GM19372 (cell line): ENCODE data around the gene NFX1.
"Not testable (repeated sequence)": the region's sequence is repeated elsewhere in the genome, so short reads cannot be mapped to it uniquely, and the experiment has no call there.

ENCODE experiments used
- ATAC-seq: cut with Tn5 transposase; IDR thresholded peaks from one replicate; pipeline ENCODE4 v1.9.1; 2021; ENCODE audit warnings: mild to moderate bottlenecking, low read depth, moderate library complexity; ENCODE audit not compliant: unreplicated experiment

NFX1 gene

DNA sequence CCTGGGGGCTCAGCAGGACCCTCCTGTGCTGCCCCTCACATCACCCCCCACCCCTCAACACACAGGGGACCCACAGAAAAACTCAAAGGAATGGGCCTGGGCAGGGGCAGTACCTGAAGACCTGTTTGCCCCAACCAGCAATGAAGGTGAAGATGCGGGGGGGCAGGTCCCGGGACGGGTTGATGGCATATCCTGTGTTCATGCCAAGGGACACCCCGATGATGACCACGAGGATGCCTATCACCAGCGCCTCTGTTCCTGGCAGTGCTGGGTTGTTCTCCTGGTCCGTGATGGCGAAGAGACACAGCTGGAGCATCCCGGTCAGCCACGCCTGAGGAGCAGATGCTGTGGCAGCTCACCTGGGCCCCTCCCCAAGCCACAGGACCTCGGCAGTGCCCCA, 95.2 kb downstream of the NFX1 start:
- ATAC-seq: not testable (repeated sequence)

DNA sequence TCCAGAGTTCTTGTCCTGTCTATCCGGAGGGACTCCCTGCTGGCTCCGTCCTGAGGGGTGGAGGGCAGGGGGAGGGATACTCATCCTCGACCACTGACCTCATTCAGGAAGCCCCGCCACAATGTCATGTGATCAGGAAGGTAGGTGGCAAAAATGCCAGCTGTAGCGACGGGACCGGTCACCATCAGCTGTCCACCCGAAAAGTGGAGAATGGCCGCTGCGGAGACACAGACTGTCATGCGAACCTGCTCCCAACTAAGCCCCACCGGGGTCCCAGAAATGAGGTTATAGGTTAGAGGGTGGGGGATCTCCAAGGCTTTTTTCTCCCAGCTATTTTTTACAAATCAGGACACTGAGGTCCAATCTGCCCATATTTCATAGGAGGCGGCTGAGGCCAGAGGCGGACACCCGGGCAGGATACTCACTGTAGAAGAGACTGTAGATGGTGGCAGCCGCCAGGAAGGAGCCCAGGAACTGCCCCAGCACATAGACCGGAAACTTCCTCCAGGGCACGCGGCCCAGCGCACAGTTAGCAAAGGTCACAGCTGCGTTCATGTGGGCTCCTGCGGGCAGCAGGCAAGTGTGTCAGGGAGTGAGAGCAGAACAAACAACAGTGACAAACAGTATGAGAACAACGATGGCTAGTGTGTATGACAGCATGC, 95.8 kb downstream of the NFX1 start:
- ATAC-seq: not testable (repeated sequence)

DNA sequence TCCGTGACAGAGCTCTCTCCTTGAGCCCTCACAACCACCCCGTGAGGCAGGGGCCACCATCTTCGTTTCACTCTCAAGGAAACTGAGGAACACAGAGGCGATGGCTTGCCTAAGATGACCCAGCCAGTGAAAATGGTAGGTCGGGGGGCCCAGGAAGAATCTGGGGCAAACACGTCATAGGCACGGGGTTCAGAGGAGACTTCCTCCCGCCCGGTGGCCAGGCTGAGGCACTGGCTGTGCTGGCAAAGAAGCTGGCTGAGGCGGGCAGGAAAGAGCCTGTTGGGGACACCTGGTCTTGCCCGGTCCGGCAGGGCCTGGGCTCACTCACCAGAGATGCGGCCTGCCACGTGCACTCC, 96.3 kb downstream of the NFX1 start:
- ATAC-seq: not testable (repeated sequence)

DNA sequence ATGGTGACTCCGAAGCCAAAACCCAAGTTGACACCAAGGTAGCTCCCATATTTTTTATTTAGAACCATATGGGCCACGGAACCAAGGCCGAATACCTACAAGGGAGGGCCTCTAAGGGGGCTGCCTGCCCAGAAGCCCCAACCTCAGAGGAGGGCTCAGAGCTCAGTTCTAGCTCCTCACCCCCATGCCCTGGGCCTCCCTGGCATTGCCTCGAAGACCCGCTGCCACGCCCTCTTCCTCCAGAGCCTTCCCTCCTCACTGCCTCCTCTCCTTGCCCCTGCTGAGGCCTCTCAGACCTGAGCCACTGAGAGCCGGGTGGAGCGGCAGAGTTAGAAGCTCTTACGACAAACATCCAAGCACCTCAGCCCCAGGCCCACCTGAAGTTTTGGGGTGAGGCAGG, 96.7 kb downstream of the NFX1 start:
- ATAC-seq: not testable (repeated sequence)

DNA sequence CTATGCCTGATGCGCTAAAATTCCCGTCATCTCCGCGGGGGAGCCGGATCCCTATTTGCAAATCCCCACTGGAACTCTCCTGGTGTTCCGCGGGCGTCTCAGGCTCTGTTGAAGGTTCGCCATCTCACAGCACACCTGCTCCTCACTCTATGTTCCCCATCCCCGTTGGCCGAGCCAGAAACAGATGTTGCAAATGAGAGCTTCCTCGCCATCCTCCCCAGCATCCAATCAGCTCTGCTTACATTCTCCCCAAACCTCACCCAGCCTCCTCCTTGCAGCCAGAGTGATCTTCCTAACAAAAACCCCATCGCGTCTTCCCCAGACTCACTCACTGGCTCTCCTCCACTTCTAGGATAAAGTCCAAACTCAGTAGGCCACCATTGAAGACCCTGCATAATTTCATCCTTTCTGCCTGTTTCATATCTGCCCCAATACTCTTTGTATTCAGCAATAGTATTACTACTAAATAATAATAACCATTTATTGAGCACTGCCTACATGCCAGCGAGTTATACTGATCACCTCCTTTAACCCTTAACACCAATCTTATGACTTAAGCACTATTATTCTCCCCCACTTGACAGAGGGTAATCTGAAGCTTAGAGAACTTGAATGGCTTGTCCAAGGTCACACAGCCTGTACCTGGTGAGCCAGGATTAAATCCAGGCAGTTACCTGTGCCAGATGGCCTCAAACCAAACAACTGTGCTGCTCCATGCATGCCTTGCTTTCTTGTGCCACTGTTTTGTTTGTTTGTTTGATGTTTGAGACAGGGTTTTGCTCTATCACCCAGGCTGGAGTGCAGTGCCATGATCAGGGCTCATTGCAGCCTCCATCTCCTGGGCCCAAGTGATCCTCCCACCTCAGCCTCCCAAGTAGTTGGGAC, 98.0 kb downstream of the NFX1 start:
- ATAC-seq: no peak

DNA sequence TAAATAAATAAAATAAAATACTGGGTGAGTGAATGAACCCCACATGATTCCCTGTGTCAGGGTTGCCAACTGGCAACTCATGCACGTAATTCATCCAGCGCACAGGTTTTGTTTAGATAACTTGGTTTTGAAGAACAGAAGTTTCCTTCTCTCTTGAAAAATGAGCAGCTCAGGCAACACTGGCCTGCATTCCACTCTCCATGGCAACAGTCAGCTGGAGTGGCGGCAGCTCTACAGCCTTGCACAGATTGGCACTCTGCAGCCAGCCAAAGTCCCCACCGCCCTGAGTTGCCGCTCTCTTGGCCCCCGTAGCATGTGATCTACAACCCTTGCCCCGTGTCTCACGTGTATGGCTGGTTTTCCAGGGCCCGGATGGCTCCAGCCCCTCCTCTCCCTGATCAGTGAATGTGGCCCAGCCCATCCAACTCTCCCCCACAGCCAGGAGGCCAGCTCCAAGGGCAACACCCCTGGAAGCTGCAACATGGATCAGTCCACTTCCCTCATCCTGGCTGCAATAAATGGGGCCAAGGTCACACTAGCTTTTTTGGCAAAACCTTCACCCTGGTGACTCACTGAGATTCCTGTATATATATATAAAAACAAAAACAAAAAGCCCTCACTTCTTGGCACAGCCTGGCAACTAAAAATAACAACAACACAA, 100.9 kb downstream of the NFX1 start:
- not testable (repeated sequence) for ATAC-seq

DNA sequence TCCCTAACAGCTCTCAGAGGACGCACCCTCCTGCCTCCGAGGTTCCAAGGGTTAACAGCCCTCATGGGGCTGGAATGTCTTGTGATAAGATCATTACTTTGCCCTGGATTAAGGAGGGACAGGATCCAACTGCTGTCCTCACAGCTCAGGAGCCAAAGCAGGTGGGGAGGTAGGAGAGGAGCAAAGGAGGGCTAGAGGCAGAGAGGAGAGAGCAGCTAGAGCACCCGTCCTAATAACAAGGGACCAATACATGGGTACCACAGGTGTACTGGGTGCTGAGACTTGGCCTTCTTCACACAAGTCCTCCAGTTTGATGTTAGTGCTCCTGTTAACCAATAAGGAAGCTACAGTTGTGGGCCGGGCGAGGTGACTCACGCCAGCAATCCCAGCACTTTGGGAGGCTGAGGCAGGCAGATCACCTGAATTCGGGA, 102.3 kb downstream of the NFX1 start:
- not testable (repeated sequence) for ATAC-seq

DNA sequence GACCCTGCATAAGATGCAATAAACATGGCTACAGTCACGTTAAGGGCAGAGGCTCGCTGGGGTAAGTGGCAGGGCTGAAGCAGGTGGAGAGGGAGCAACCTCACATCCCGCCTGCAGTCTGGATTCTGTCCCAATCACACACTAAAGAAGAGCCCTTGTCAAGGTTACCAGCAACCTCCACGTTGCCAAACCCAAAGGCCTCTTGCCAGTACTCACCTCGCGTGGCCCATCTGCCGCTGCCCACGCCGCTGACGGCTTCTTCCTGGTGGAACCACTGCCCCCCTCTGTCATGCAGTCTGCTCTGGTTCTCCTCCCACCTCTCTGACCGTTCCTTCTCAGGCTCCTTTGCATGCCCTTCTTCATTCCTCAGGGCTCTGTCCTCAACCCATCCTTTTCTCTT, 103.3 kb downstream of the NFX1 start:
- ATAC-seq: no peak

DNA sequence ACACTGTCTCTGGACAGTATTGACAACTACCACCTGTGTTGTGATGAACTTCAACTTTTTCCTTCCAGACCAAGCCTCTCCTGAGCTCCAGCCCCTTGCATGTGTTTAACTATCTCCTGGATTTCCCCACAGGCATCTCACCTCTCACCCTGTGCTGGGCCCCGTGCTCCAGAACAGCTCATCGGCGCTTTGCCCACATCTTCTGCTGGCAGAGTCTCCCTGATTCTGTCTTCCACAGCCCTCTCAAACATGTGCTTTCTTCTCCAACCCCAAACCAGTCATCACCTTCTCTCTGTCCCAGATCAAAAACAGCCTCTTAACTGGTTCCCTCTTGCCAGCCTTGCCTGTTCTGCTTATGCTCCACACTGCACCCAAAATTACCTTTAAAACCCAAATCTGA, 103.7 kb downstream of the NFX1 start:
- ATAC-seq: not testable (repeated sequence)

DNA sequence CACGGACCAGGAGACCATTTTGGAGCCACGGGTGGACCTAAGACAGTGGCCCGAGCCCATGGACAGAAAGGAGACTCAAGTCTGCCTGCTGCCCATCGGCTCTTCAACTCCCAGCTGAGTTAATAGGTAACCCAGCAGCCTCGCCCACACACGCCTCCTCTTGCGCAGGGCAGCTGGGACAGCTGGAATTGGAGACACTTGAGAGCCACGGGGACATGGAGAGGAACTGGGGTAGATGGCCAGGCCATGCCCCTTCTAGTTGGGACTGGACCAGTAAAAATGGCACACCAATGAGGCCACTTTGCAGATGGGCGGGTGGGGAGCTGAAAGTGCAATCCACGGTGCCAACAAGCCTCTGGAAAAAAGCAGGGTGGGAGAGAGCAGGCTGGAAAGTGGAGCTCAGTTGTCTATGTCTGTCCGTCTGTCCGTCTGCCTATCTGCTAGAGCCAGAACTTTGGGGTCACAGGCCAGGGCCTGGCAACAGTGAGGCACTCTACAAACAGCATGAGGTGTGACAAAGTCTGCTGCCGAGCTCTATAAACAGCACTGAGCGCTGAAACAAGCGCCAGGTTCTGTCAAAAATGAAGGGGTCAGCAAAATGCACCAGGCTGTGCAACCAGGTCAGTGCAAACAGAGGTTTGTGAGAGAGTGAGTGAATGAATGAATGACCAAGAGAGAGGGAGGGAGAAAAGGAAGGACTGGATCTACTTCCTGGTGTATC, 105.0 kb downstream of the NFX1 start:
- not testable (repeated sequence) for ATAC-seq

DNA sequence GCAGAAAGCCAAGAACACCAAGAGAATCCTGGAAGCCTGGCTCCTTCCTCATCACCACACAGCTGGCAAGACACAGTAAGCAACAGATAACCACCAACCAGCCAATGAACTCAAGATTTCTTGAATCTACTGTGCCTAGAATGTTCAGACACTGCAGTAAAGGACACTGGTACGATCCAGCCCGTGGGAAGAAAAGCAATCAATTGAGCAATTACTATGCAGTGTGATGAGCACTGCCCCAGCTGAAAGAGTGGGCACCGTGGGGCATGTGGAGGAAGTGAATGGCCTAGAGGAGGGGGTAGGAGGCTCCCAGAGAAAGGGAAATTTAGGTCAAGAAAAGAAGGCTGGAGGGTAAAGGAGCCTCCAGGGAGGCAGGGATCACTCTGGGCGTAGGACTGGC, 107.5 kb downstream of the NFX1 start:
- ATAC-seq: not testable (repeated sequence)

DNA sequence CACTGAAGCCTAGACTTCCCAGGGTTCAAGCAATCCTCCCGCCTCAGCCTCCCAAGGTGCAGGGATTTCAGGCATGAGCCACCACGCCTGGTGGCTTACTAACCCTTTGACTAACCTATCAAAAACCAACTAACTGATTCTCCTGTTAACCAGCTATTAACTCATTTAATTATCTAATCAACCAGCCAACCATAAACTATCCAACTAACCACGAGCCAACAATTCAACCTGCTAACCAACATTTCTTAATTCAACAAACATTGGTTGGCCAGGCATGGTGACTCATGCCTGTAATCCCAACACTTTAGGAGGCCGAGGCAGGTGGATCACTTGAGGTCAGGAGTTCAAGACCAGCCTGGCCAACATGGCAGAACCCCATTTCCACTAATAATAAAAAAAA, 108.7 kb downstream of the NFX1 start:
- ATAC-seq: not testable (repeated sequence)

DNA sequence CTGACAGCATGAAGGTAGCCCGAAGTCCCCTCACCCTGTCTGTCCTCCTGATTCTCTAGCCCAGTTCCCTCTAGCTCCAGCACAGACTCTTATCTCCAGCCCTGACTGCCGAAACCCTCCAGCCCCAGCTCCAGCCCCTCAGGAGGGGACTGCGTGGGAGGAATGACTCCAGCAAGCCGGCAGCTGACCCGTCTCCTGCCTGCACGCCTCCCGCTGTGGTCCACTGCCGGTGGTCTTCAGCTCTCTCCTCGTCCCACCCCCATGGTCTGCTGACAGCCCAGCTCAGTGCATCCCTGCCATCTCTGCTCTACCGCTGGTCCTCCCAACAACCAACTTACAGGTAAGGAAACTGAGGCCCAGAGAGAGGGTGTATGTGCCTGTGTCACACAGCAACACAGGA, 111.5 kb downstream of the NFX1 start:
- not testable (repeated sequence) for ATAC-seq

DNA sequence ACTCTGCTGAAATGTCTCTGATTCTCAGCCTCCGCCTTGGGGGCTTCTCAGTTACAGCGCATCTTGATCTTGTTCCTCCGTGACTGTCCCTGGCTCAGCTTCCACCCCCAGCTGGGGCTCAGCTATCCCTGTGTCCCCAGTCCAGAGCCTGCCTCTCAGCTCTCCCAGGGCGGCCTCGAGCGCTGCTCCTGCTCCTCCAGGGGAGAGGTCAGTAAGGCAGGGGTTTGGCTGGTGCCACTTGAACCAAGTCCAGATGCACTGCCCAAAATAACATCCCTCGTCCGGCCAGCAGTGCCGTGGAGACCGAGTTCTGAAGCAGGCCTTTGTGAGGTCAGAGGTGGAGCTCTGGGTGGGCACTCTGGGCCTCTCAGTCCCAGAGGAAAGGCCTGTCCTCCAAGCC, 112.1 kb downstream of the NFX1 start, which contains the start of gene AQP7:
TSS of gene AQP7 (minus strand) at position 198 of the 400 bp plus-strand sequence. CDS start 1,306 bp downstream, outside the sequence.
- not testable (repeated sequence) for ATAC-seq

DNA sequence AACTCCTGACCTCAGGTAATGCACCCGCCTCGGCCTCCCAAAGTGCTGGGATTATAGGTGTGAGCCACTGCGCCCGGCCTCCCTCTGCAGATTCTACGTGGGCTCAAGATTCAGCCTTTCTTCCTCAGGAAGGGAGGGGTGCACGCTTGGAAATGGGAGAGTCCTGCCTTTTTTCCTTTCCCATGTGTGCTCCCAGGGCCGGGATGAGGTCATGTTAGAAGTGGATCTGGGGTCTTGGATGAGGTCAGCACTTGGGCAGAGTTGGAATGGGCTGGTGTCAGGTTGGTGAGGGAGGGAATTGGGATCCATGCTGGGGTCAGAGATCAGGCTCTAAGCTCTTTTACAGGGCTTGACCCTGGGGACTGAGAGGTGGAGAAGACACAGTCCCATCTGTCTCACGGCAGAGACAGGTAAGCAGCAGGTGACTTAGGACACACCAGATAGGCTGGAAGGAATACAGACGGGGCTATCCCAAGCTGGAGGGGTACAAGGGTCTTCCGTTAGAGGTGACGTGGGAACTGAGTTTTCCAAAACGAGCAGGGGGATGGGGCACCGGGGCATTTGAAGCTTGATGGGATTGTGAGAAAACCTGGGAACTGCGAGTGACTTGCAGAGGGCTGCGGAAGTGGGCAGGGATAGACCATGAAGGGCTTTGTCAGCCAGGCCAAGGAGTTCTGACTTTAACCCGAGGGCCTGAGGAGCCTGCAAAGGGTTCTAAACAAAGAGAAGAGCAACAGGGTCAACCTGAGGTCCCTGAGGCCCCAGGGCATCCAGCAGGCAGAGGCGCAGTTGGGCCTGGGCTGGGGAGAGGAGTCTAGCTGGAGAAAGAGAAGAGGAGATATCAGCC, 113.8 kb downstream of the NFX1 start:
- no peak for ATAC-seq

DNA sequence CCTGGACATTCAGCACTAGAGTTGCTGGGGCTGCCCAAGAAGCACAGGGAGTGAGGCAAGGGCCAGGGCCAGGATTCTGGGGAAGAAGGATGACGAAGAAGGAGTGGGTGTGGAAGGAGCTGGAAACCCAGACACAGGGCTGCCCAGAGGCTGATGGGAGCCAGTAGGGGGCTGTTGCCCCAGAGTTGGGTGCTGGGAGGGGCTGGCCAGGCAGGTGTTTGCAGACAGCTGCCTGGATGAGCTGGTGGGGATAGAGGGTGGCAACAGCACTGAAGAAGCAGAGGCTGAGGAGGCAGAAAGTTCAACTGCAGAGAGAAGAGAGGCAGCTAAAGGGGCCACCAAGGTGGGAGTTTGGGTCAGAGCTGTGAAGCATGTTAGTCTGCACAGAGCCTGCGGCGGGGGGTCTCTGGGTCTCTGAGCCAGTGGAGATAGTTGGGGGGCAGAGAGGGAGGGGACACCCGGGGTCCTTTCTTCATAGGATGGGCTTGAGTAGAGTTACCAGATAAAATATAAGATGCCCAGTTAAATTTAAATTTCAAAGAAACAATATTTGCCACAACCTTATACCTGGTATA, 114.6 kb downstream of the NFX1 start:
- no peak for ATAC-seq

DNA sequence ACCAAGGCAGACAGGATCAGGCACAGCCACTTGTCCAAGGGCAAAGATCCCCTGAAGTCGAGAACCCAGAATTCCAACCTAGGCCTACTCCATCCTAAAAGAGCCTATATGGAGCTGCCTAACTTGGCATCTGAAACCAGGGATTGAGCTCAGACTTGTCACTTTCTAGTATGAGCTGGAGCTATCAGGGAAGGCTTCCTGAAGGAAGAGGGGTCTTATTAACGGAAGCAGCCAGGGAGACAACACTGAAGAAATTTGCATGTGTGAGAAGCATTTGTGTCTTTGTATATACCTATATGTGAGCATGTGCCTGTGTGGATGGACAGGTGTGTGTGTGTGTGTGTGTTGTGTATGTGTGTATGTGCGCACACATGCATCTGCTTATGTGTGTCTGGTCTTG, 116.7 kb downstream of the NFX1 start:
- ATAC-seq: no peak

DNA sequence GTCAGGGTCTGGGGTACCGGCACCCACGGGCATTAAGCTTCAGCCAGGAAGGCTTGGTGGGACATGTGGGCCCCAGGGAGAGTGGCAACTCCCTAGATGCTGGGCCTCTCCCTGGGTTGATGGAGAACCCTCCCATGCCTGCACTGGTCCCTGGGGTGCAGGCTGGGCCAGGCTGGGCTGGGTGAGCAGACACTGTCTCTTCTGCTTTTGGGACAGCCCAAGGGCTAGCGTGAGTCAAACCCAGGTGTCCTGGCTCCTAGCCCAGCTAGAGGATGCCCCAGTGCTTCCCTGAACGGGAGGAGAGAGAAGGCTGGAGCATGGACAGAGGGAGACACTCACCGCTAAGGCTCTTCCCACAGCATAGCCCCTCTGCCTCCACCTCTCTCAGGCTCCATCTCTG, 117.8 kb downstream of the NFX1 start:
- ATAC-seq: no peak

DNA sequence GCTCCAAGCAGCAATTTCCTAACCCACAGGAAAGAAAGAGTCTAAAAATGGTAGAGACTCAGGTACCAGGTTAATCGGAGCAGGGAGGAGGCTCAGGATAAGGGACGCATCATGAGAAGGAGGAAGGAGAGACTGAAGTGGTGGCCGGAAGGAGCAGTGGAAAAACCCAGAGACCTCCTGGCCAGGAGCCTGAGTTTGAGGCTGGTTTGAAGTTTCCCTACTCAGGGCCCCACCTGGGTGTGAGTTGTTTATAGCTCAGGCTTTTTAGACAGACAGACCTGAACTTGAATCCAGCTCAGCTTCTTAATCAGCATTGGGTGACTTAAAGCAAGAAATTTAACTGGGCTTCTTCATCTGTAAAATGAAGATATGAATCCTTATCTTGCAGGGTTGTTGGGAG, 124.0 kb downstream of the NFX1 start:
- no peak for ATAC-seq
